Naive B cell (primary cell): ENCODE measurements around the gene PACRG. TPM values are rescaled to one million over a fixed set of nuclear protein-coding genes. Genes with fewer than 3 reads are reported as not detected.

Source experiments
- ATAC-seq, 2 donors: fragments of 150-1000 bp; cut with Tn5 transposase; 2 replicates each; pipeline ENCODE4 v1.10.0; 2021; ENCODE audit warnings: low read depth in 2 of 2, mild to moderate bottlenecking in 2 of 2, moderate library complexity in 2 of 2
- DNase-seq: peaks from one replicate; pipeline ENCODE4 v3.0.0; 2022
- H3K27ac Mint-ChIP-seq, 6 donors: one replicate each; pipeline ENCODE4 v1.8.0; 2020 to 2022; ENCODE audit warnings: mild to moderate bottlenecking in 6 of 6, mixed read lengths in 6 of 6, moderate library complexity in 5 of 6, inconsistent platforms in 2 of 6
- H3K27me3 Mint-ChIP-seq, 3 donors: one replicate each; pipeline ENCODE4 v1.8.0; 2021 to 2022; ENCODE audit warnings: mixed read lengths in 3 of 3, mild to moderate bottlenecking in 1 of 3
- H3K36me3 Mint-ChIP-seq, 2 donors: one replicate each; pipeline ENCODE4 v1.8.0; 2020 to 2022; ENCODE audit warnings: mixed read lengths in 2 of 2, inconsistent platforms in 1 of 2, mild to moderate bottlenecking in 1 of 2
- H3K4me1 Mint-ChIP-seq, 3 donors: one replicate each; pipeline ENCODE4 v1.8.0; 2020 to 2022; ENCODE audit warnings: mixed read lengths in 3 of 3, inconsistent platforms in 1 of 3, mild to moderate bottlenecking in 1 of 3, moderate library complexity in 1 of 3
- H3K4me3 Mint-ChIP-seq, 8 donors: one replicate each; pipeline ENCODE4 v1.8.0; 2020 to 2022; ENCODE audit warnings: mild to moderate bottlenecking in 8 of 8, mixed read lengths in 8 of 8, moderate library complexity in 8 of 8, inconsistent platforms in 2 of 8
- H3K9me3 Mint-ChIP-seq, 7 donors: one replicate each; pipeline ENCODE4 v1.8.0; 2020 to 2022; ENCODE audit warnings: mixed read lengths in 7 of 7, mild to moderate bottlenecking in 5 of 7, inconsistent platforms in 2 of 7, moderate library complexity in 1 of 7
- polyA plus RNA-seq, 6 donors: library from polyadenylated mRNA; unstranded; fragments of 300-500 nt; fragmentation: Illumina TruSeq; gene quantifications; one replicate each; pipeline ENCODE4 v1.2.3, GENCODE V29; 2021; ENCODE audit warnings: low read depth in 6 of 6

Gene PACRG
- polyA plus RNA-seq, 6 donors from 2014 or later: not detected

DNA sequence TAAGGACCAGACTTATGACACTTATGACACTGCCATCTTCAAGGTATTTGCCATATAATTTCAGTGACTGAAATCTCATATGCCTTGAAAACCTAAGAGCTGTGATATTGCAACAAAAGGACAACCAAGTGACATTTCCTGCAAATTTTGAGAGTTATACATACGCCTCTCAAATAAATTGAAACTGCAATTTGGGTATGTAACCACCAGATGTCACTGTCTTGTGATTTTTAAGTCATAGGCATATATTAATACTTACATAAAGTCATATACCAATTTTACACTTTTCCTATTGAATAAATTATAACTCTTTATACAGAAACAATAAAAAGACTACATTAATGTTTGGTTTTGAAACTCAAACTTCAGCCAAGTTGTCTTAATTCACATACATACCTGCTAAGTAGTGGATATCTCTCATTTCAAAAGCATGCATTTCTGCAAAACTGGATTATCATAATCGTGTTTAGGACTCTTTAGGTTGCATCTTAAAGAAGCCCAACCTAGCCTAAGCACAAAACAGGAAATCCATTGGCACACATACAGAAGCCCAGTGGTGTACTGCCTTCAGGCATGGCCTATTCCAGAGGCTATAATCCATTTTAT lies 180.2 kb downstream of the PACRG start:
- ATAC-seq (no peak), DNase-seq (no peak)
- Mint-ChIP-seq H3K36me3 (no peaks in the 10 kb centered on the region), H3K9me3 (peaks cover 0 to 10% (median 0%) of the 10 kb centered on the region in 7 donors), H3K27ac (no peak overlapping the region), H3K4me3 (no peak overlapping the region), H3K27me3 (no peaks in the 10 kb centered on the region), H3K4me1 (no peaks in the 10 kb centered on the region)

- Mint-ChIP-seq H3K36me3 (no peaks in the 10 kb centered on the region), H3K4me1 (no peaks in the 10 kb centered on the region), H3K27me3 (no peaks in the 10 kb centered on the region), H3K9me3 (peaks cover 0 to 4% (median 0%) of the 10 kb centered on the region in 7 donors), H3K4me3 (no peak overlapping the region), H3K27ac (no peak overlapping the region)
- DNase-seq (no peak), ATAC-seq (no peak)
Measured at GRCh38 chr6:162913206-162913605, 185.4 kb downstream of the PACRG start.

GRCh38 chr6:162917506-162917905 lies 189.7 kb downstream of the PACRG start:
- H3K27ac Mint-ChIP-seq: no peak overlapping the region
- H3K36me3 Mint-ChIP-seq: no peaks in the 10 kb centered on the region
- DNase-seq (no peak), ATAC-seq (no peak)
- H3K4me1 Mint-ChIP-seq: no peaks in the 10 kb centered on the region
- peaks cover 0 to 4% (median 2%) of the 10 kb centered on the region in 7 donors for H3K9me3 Mint-ChIP-seq
- no peak overlapping the region for H3K4me3 Mint-ChIP-seq
- no peaks in the 10 kb centered on the region for H3K27me3 Mint-ChIP-seq

DNA sequence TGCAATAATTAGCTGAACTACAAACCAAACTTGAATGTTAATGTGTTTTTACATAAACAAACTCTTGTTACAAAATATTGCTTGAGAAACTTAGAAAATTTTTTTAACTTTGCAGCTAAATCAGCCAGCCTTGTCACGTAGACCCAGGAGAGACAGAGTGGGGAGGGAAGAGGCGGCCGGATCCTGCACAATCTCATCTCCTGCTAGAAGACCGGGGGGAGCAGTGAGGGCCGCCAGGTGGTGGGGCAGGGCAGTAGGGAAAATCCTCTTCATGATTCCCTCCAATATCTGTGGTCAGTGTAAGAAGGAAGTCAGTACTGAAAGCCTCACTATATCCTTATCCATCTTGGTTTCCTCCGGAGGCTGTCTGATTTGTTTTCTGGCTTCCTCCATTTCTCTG lies 193.3 kb downstream of the PACRG start:
- H3K36me3 Mint-ChIP-seq: no peaks in the 10 kb centered on the region
- DNase-seq (no peak), ATAC-seq (no peak)
- H3K27me3 Mint-ChIP-seq: no peaks in the 10 kb centered on the region
- no peak overlapping the region for H3K4me3 Mint-ChIP-seq
- peaks cover 7 to 35% (median 15%) of the 10 kb centered on the region in 7 donors for H3K9me3 Mint-ChIP-seq
- no peaks in the 10 kb centered on the region for H3K4me1 Mint-ChIP-seq
- no peak overlapping the region for H3K27ac Mint-ChIP-seq

- Mint-ChIP-seq H3K4me1 (no peaks in the 10 kb centered on the region), H3K4me3 (no peak overlapping the region), H3K27ac (no peak overlapping the region), H3K27me3 (no peaks in the 10 kb centered on the region), H3K9me3 (peaks cover 7 to 37% (median 15%) of the 10 kb centered on the region in 7 donors), H3K36me3 (no peaks in the 10 kb centered on the region)
- DNase-seq: no peak
- no peak for ATAC-seq
Measured at GRCh38 chr6:162921510-162922040, 193.8 kb downstream of the PACRG start.

DNA sequence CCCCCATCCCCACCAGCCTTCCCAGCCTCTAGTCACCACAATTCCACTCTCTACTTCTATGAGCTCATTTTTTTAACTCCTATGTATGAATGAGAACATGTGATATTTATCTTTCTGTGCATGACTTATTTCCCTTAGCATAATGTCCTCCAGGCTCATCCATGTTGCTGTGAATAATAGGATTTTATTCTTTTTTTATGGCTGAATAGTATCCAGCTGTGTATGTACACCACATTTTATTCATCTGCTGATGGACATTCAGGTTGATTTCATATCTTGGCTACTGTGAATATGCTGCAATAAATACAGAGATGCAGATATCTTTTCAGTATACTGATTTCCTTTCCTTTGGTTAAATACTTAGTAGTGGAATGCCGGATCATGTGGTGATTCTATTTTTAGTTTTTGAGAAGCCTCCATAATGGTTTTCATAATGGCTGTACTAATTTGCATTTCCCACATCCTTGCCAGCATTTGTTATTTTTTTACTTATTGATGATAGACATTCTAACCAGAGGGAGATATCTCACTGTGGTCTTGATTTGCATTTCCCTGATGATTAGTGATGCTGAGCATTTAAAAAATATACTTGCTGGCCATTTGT lies 194.9 kb downstream of the PACRG start:
- Mint-ChIP-seq H3K27me3 (no peaks in the 10 kb centered on the region), H3K4me1 (no peaks in the 10 kb centered on the region), H3K36me3 (peaks cover 0 to 5% of the 10 kb centered on the region in 2 donors), H3K27ac (no peak overlapping the region), H3K4me3 (no peak overlapping the region), H3K9me3 (peaks cover 10 to 47% (median 22%) of the 10 kb centered on the region in 7 donors)
- no peak for DNase-seq
- no peak for ATAC-seq

GRCh38 chr6:162934844-162935243 lies 207.1 kb downstream of the PACRG start:
- H3K9me3 Mint-ChIP-seq: peaks cover 9 to 55% (median 21%) of the 10 kb centered on the region in 7 donors
- no peak for ATAC-seq

DNA sequence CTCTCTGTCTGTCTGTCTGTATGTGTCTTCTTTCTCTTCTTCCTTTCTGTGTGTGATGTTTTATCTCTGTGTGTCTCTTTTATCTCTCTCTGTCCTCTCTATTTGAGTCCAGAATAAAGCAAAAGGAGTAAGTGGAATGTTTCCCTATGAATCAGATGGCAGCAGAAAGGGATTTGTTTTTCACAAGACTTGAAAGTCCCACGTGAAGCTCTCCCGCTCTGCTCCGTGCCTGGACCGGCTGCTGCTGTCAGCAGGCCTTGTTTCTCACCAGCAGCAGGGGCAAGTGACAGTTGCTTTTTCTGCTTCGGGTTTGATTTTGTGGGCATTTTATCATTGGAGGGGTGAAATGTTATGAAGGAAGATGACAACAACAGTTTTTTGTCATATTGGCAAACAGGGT lies 212.7 kb downstream of the PACRG start:
- Mint-ChIP-seq H3K27ac (no peak overlapping the region), H3K4me1 (no peaks in the 10 kb centered on the region), H3K9me3 (peaks cover 6 to 49% (median 24%) of the 10 kb centered on the region in 7 donors), H3K36me3 (peaks cover 5% of the 10 kb centered on the region in 2 donors), H3K27me3 (no peaks in the 10 kb centered on the region), H3K4me3 (no peak overlapping the region)
- DNase-seq: no peak
- no peak for ATAC-seq

More at GRCh38 chr6:162934844-162935243, 207.1 kb downstream of the PACRG start:
- no peak for DNase-seq
- no peaks in the 10 kb centered on the region for H3K4me1 Mint-ChIP-seq
- H3K4me3 Mint-ChIP-seq: no peak overlapping the region
- H3K27me3 Mint-ChIP-seq: no peaks in the 10 kb centered on the region
- H3K36me3 Mint-ChIP-seq: peaks cover 15 to 16% of the 10 kb centered on the region in 2 donors
- H3K27ac Mint-ChIP-seq: no peak overlapping the region

DNA sequence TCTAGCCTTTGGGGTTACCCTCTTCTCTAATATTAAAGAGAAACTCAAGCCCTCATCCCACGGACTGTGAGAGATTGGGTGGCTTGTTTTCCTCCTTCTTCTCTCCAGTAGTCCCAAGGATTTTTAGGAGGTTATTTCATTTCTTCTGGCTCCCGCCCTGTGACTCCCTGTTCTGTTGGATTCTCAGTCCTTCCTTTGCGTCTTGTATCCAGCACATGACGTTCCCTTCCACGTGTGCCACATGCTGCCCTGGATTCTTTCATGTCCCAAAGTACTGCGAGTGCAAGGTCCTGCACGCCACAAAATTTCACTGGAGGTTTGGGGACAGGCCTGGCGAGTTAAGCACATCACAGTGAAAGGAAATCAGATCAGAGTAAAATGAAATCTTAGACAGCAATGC lies 213.4 kb downstream of the PACRG start:
- Mint-ChIP-seq H3K4me1 (no peaks in the 10 kb centered on the region), H3K27me3 (no peaks in the 10 kb centered on the region), H3K9me3 (peaks cover 9 to 49% (median 25%) of the 10 kb centered on the region in 7 donors), H3K27ac (no peak overlapping the region), H3K36me3 (no peaks in the 10 kb centered on the region), H3K4me3 (no peak overlapping the region)
- DNase-seq (no peak), ATAC-seq (no peak)

GRCh38 chr6:162942866-162943265 lies 215.1 kb downstream of the PACRG start:
- H3K27me3 Mint-ChIP-seq: no peaks in the 10 kb centered on the region
- no peaks in the 10 kb centered on the region for H3K36me3 Mint-ChIP-seq
- H3K4me3 Mint-ChIP-seq: no peak overlapping the region
- H3K9me3 Mint-ChIP-seq: peaks cover 7 to 46% (median 25%) of the 10 kb centered on the region in 7 donors
- no peaks in the 10 kb centered on the region for H3K4me1 Mint-ChIP-seq
- ATAC-seq: no peak
- no peak for DNase-seq
- no peak overlapping the region for H3K27ac Mint-ChIP-seq

DNA sequence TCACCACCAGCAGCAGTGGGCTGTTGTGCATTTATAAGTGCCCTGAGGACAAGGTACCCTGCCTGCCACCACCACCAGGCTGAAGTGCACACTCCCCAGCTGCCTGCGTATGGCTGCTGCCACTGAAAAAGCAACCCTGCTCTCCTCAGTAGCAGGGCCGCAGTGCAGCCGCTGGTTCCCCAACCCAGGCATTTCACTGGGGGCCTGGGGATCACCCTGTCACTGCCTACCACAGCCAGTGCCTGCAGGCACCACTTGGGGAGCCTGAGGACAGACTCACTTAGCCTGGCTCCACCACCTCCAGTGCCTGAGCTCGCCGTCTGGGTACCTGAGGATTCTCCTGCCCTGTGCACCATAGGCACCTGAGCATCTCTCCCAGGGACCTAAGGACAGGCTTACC lies 215.6 kb downstream of the PACRG start:
- no peaks in the 10 kb centered on the region for H3K36me3 Mint-ChIP-seq

GRCh38 chr6:162951164-162951743 lies 223.5 kb downstream of the PACRG start:
- no peaks in the 10 kb centered on the region for H3K27me3 Mint-ChIP-seq
- H3K27ac Mint-ChIP-seq: no peak overlapping the region
- DNase-seq: no peak
- ATAC-seq: no peak
- H3K4me3 Mint-ChIP-seq: no peak overlapping the region
- H3K4me1 Mint-ChIP-seq: no peaks in the 10 kb centered on the region
- peaks cover 1 to 8% (median 4%) of the 10 kb centered on the region in 7 donors for H3K9me3 Mint-ChIP-seq
- H3K36me3 Mint-ChIP-seq: no peaks in the 10 kb centered on the region

More for the DNA sequence above, 215.6 kb downstream of the PACRG start:
- Mint-ChIP-seq H3K9me3 (peaks cover 7 to 43% (median 27%) of the 10 kb centered on the region in 7 donors), H3K27ac (no peak overlapping the region), H3K4me1 (no peaks in the 10 kb centered on the region), H3K27me3 (no peaks in the 10 kb centered on the region), H3K4me3 (no peak overlapping the region)
- DNase-seq: no peak
- no peak for ATAC-seq

DNA sequence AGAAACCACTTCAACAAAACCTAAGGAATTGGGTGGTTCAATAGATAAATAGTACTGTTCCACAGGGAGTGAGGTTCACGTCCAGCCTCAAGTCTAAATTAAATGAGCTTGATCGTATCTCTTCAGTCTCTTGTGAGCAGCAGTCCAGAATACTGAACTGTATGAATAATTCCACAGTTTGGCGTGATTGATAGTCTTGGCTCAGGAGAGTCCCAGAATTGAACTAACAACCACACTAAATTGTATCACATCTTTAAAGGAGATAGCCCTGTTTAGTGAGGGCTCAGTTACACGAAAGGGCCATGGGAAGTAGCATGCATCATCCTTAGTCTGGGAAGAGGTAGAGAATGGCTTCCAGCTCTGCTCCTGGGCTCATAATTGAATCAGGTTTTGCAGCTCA lies 224.6 kb downstream of the PACRG start:
- Mint-ChIP-seq H3K27ac (no peak overlapping the region), H3K4me1 (no peaks in the 10 kb centered on the region), H3K9me3 (peaks cover 0 to 8% (median 4%) of the 10 kb centered on the region in 7 donors), H3K4me3 (no peak overlapping the region), H3K36me3 (no peaks in the 10 kb centered on the region), H3K27me3 (no peaks in the 10 kb centered on the region)
- ATAC-seq (no peak), DNase-seq (no peak)

- ATAC-seq (no peak), DNase-seq (no peak)
- Mint-ChIP-seq H3K4me1 (no peaks in the 10 kb centered on the region), H3K4me3 (no peak overlapping the region), H3K9me3 (peaks cover 0 to 16% (median 6%) of the 10 kb centered on the region in 7 donors), H3K27ac (no peak overlapping the region), H3K36me3 (no peaks in the 10 kb centered on the region), H3K27me3 (peaks cover 0 to 5% (median 0%) of the 10 kb centered on the region in 3 donors)
Measured at GRCh38 chr6:162957062-162957461, 229.3 kb downstream of the PACRG start.
